HCT116 (cell line): ENCODE data around the gene ERBB4. TPM values are rescaled to one million over a fixed set of nuclear protein-coding genes. Genes with fewer than 3 reads are reported as not detected.

Experiments used
- ATAC-seq: fragments of 200-7000 bp; cut with Tn5 transposase; 2 replicates; pipeline ENCODE4 v1.9.1; 2020; ENCODE audit warnings: mild to moderate bottlenecking, moderate library complexity
- BruUV-seq: library from RNA; stranded (reverse); fragments of 400-500 nt; replicated peaks from 2 replicates; lab custom pipeline; 2021; lab: Mats Ljungman, UMichigan
- CTCF ChIA-PET: fragments of 300-600 bp; sonication (Branson Sonifier 250); formaldehyde crosslinking; loops from one replicate; lab custom pipeline; 2021; ENCODE audit warnings: antibody characterized with exemption; lab: Charles Lee
- POLR2A ChIA-PET: fragments of 300-600, 350-600 bp; sonication (Branson Sonifier 250); formaldehyde crosslinking; loops from one replicate; lab custom pipeline; 2021; ENCODE audit warnings: antibody characterized with exemption; lab: Charles Lee
- RAD21 ChIA-PET, 2 experiments: fragments of 300-600 bp; sonication (Branson Sonifier 250); formaldehyde crosslinking; loops; one replicate each; lab custom pipeline; 2023; ENCODE audit warnings: low total read pairs in 2 of 2; ENCODE audit not compliant: uncharacterized antibody in 2 of 2, unreplicated experiment in 2 of 2, low non-redundant PET in 1 of 2; lab: Charles Lee
- DNase-seq: peaks from one replicate; pipeline ENCODE4 v3.0.0-alpha.2; 2010; ENCODE audit warnings: low read depth, low spot score
- H2AFZ ChIP-seq: fragments of 200-600 bp; shearing (Covaris generic), sonication (generic); 2 replicates; pipeline ENCODE4 v1.6.1; 2017; ENCODE audit warnings: low read depth, mixed run types, mixed read lengths, antibody characterized with exemption, low read length; ENCODE audit not compliant: poor library complexity, severe bottlenecking
- H3K27ac ChIP-seq: 2 replicates; pipeline ENCODE4 v1.5.1; 2012; ENCODE audit warnings: low read depth, low read length
- H3K27me3 ChIP-seq: fragments of 200-600 bp; sonication (generic); 2 replicates; pipeline ENCODE4 v1.6.1; 2016; ENCODE audit warnings: mixed run types, low read length, mixed read lengths; ENCODE audit not compliant: insufficient read depth
- H3K36me3 ChIP-seq, 2 experiments: fragments of 200-500 bp in 1 of 2; fragments of 200-600 bp in 1 of 2; sonication (Bioruptor generic) in 1 of 2; sonication (generic) in 1 of 2; 2 replicates each; pipeline versions ENCODE4 v1.5.1 to v1.6.1; 2014 to 2016; ENCODE audit warnings: low read length in 2 of 2, inconsistent platforms in 1 of 2, mixed read lengths in 1 of 2, mixed run types in 1 of 2; ENCODE audit not compliant: insufficient read depth in 2 of 2, control insufficient read depth in 1 of 2
- H3K4me1 ChIP-seq, 2 experiments: fragments of 200-600 bp in 1 of 2; sonication (generic) in 1 of 2; 2 replicates each; pipeline versions ENCODE4 v1.5.1 to v1.6.1; 2012 to 2017; ENCODE audit warnings: low read length in 2 of 2, inconsistent platforms in 1 of 2, mild to moderate bottlenecking in 1 of 2, mixed read lengths in 1 of 2, mixed run types in 1 of 2, moderate library complexity in 1 of 2; ENCODE audit not compliant: insufficient read depth in 2 of 2, control insufficient read depth in 1 of 2
- H3K4me2 ChIP-seq: fragments of 200-600 bp; sonication (generic); 2 replicates; pipeline ENCODE4 v1.6.1; 2017; ENCODE audit warnings: mixed run types, low read length, mixed read lengths
- H3K4me3 ChIP-seq, 2 experiments: fragments of 200-600 bp in 1 of 2; sonication (generic) in 1 of 2; replicated peaks in 1 of 2; 2 replicates each; pipeline ENCODE4 v1.5.1; 2011 to 2016; ENCODE audit warnings: low read length in 2 of 2, control low read depth in 1 of 2, low read depth in 1 of 2, mild to moderate bottlenecking in 1 of 2, mixed read lengths in 1 of 2, mixed run types in 1 of 2
- H3K79me2 ChIP-seq: fragments of 200-600 bp; sonication (generic); 2 replicates; pipeline ENCODE4 v1.6.1; 2017; ENCODE audit warnings: mild to moderate bottlenecking, mixed run types, low read length, moderate library complexity, mixed read lengths; ENCODE audit not compliant: insufficient read depth
- H3K9ac ChIP-seq: fragments of 200-600 bp; sonication (generic); 2 replicates; pipeline ENCODE4 v1.6.1; 2016; ENCODE audit warnings: low read length, mixed read lengths
- H3K9me2 ChIP-seq: fragments of 200-600 bp; sonication (generic), shearing (Covaris generic); 2 replicates; pipeline ENCODE4 v1.6.1; 2017; ENCODE audit warnings: mixed run types, mild to moderate bottlenecking, moderate library complexity; ENCODE audit not compliant: insufficient read depth
- H3K9me3 ChIP-seq, 2 experiments: fragments of 200-500 bp in 1 of 2; fragments of 200-600 bp in 1 of 2; sonication (Bioruptor generic) in 1 of 2; sonication (generic) in 1 of 2; 2 replicates each; pipeline ENCODE4 v1.6.1; 2014 to 2017; ENCODE audit warnings: low read length in 2 of 2, mixed read lengths in 2 of 2, inconsistent platforms in 1 of 2, low read depth in 1 of 2, mild to moderate bottlenecking in 1 of 2, mixed run types in 1 of 2, moderate library complexity in 1 of 2; ENCODE audit not compliant: control insufficient read depth in 1 of 2, insufficient read depth in 1 of 2
- H4K20me1 ChIP-seq: fragments of 200-600 bp; sonication (generic), shearing (Covaris generic); 2 replicates; pipeline ENCODE4 v1.6.1; 2017; ENCODE audit warnings: mixed run types, mild to moderate bottlenecking, moderate library complexity; ENCODE audit not compliant: insufficient read depth
- CEBPB ChIP-seq: IDR thresholded peaks from 2 replicates; pipeline ENCODE4 v1.6.1; 2012; ENCODE audit warnings: low read depth
- EGR1 ChIP-seq: IDR thresholded peaks from 2 replicates; pipeline ENCODE4 v1.6.1; 2012; ENCODE audit warnings: low read depth
- ELF1 ChIP-seq: IDR thresholded peaks from 2 replicates; pipeline ENCODE4 v1.6.1; 2012; ENCODE audit warnings: low read depth, borderline replicate concordance
- EZH2 ChIP-seq: fragments of 200-600 bp; sonication (generic); IDR thresholded peaks from 2 replicates; pipeline ENCODE4 v1.6.1; 2017; ENCODE audit warnings: antibody characterized with exemption, mixed run types
- EZH2phosphoT487 ChIP-seq: fragments of 200-600 bp; IDR thresholded peaks from 2 replicates; pipeline ENCODE4 v1.6.1; 2018; ENCODE audit warnings: antibody characterized with exemption, borderline replicate concordance
- FOSL1 ChIP-seq: IDR thresholded peaks from 2 replicates; pipeline ENCODE4 v1.6.1; 2012; ENCODE audit warnings: low read depth
- MAX ChIP-seq: IDR thresholded peaks from 2 replicates; pipeline ENCODE4 v1.6.1; 2012
- POLR2AphosphoS5 ChIP-seq: IDR thresholded peaks from 2 replicates; pipeline ENCODE4 v1.6.1; 2011; ENCODE audit warnings: mild to moderate bottlenecking, low read depth, low read length, moderate library complexity
- SIN3A ChIP-seq: IDR thresholded peaks from 2 replicates; pipeline ENCODE4 v1.6.1; 2012; ENCODE audit warnings: low read depth
- SRF ChIP-seq: IDR thresholded peaks from 2 replicates; pipeline ENCODE4 v1.6.1; 2012; ENCODE audit warnings: low read depth
- ZBTB33 ChIP-seq: IDR thresholded peaks from 2 replicates; pipeline ENCODE4 v1.6.1; 2011; ENCODE audit warnings: mild to moderate bottlenecking, low read length, moderate library complexity; ENCODE audit not compliant: insufficient replicate concordance; ENCODE audit errors: extremely low read depth
- ZNF274 ChIP-seq: fragments of 200-500 bp; sonication (Bioruptor generic); IDR thresholded peaks from 2 replicates; pipeline ENCODE4 v1.6.1; 2014; ENCODE audit warnings: mild to moderate bottlenecking, low read depth, low read length, inconsistent platforms
- intact Hi-C: fragments of 100-400 bp; cut with micrococcal nuclease; formaldehyde crosslinking; loops from 2 replicates; pipeline ENCODE4 v1.10.0; 2022
- total RNA-seq: library from RNA; stranded (reverse); gene quantifications from one replicate; pipeline ENCODE4 v1.2.1, GENCODE V29; 2021; ENCODE audit not compliant: unreplicated experiment

Gene ERBB4
- total RNA-seq, 1 experiment from 2014 or later: 0.10 TPM

- ChIA-PET RAD21 (no interaction called here), POLR2A (no interaction called here), CTCF (no interaction called here)
- Histone ChIP-seq H4K20me1 (no peaks in the 10 kb centered on the region), H3K4me3 (no peak overlapping the region), H3K9me2 (no peaks in the 10 kb centered on the region), H3K79me2 (no peaks in the 10 kb centered on the region), H3K4me1 (no peaks in the 10 kb centered on the region), H2AFZ (no peak overlapping the region), H3K27me3 (no peaks in the 10 kb centered on the region), H3K9me3 (no peaks in the 10 kb centered on the region), H3K36me3 (no peaks in the 10 kb centered on the region), H3K9ac (no peak overlapping the region), H3K4me2 (no peak overlapping the region), H3K27ac (no peak overlapping the region)
- ATAC-seq (no peak), DNase-seq (no peak)
- intact Hi-C loops: loop anchor here (10.0 kb wide), 1 partner anchor 384 kb away; no protein-coding TSS in a partner anchor
- TF ChIP-seq SIN3A: no peak
- TF ChIP-seq MAX: no peak
- TF ChIP-seq CEBPB: no peak
- TF ChIP-seq SRF: no peak
- TF ChIP-seq EZH2: no peak
- TF ChIP-seq POLR2AphosphoS5: no peak
- TF ChIP-seq EZH2phosphoT487: no peak
- no TSS peak for BruUV-seq
Observed at GRCh38 chr2:212259226-212259625, 279.4 kb downstream of the ERBB4 start.

- no peaks in the 10 kb centered on the region for H3K9me3 ChIP-seq
- no peaks in the 10 kb centered on the region for H3K79me2 ChIP-seq
- no peak overlapping the region for H3K4me2 ChIP-seq
- no peak overlapping the region for H3K27ac ChIP-seq
- ChIA-PET POLR2A (no interaction called here), CTCF (no interaction called here), RAD21 (no interaction called here)
- DNase-seq (no peak), ATAC-seq (no peak)
- H3K9ac ChIP-seq: no peak overlapping the region
- no TSS peak for BruUV-seq
- no peaks in the 10 kb centered on the region for H3K4me1 ChIP-seq
- no peak for TF ChIP-seq EZH2phosphoT487
- no peak for TF ChIP-seq ELF1
- no peak for TF ChIP-seq FOSL1
- no peak for TF ChIP-seq EGR1
- no peak for TF ChIP-seq ZNF274
- no peak for TF ChIP-seq SIN3A
- no peak for TF ChIP-seq ZBTB33
- no peaks in the 10 kb centered on the region for H3K9me2 ChIP-seq
- no peak overlapping the region for H3K4me3 ChIP-seq
- no peaks in the 10 kb centered on the region for H3K36me3 ChIP-seq
- H2AFZ ChIP-seq: no peak overlapping the region
- intact Hi-C loops: loop anchor here (10.0 kb wide), 1 partner anchor 380 kb away; no protein-coding TSS in a partner anchor
- no peaks in the 10 kb centered on the region for H3K27me3 ChIP-seq
- no peaks in the 10 kb centered on the region for H4K20me1 ChIP-seq
Observed at GRCh38 chr2:212254339-212254738, 284.3 kb downstream of the ERBB4 start.
